ENCODE measurements around the gene JTB. TPM values are rescaled to one million over a fixed set of nuclear protein-coding genes. Genes with fewer than 3 reads are reported as not detected.

Gene JTB
- total and polyA plus RNA-seq, 9 of the 15 experiments (the other 6 are each of a cell fraction or from before 2014, with no cell fraction given), result 24.7 to 308 (median 151) TPM

GRCh38 chr1:153967107-153967999 is 10.1 kb downstream of the JTB start, which contains the start of gene CREB3L4 (continued):
- TF ChIP-seq PRDM10 (IDR thresholded peaks at IDR 0.05; ENCODE audit: partially characterized antibody) (peak; percentile 16), HMGXB4 (CRISPR knock-in tag; IDR thresholded peaks at IDR 0.05) (0 out of 2 replicates have a peak, but pooled peaks have one; percentile 76), SNRNP70 (optimal IDR thresholded peaks at IDR 0.05; ENCODE audit: low read depth, low read length) (no peak), HDAC1 (IDR thresholded peaks at IDR 0.05) (peak in 1 of 2 experiments; percentile 81; a peak in 2 of 4 replicates), ZBTB1 (CRISPR knock-in tag; IDR thresholded peaks at IDR 0.05; ENCODE audit: borderline replicate concordance, low read depth) (0 out of 2 replicates have a peak, but pooled peaks have one; percentile 50), E2F8 (IDR thresholded peaks at IDR 0.05; ENCODE audit: low read depth, partially characterized antibody) (peak; percentile 28), POLR2G (IDR thresholded peaks at IDR 0.05; ENCODE audit: low read depth, low read length) (peak; percentile 96), CBX1 (IDR thresholded peaks at IDR 0.05; ENCODE audit: low read depth) (0 out of 2 replicates have a peak, but pooled peaks have one; percentile 79), MAZ (CRISPR knock-in tag; conservative IDR thresholded peaks at IDR 0.05 in 1 of 2, IDR thresholded peaks at IDR 0.05 in 1 of 2) (peak; percentile 71 to 83), RAD51 (IDR thresholded peaks at IDR 0.05; ENCODE audit: borderline replicate concordance, low read depth) (peak; percentile 93), ZFP36 (IDR thresholded peaks at IDR 0.05; ENCODE audit: low read depth, low read length, partially characterized antibody) (no peak), ATF6 (CRISPR knock-in tag; IDR thresholded peaks at IDR 0.05) (peak; percentile 95; the same call in 1 of the 2 replicates), ZBTB12 (CRISPR knock-in tag; IDR thresholded peaks at IDR 0.05) (no peak)
